Heart left ventricle (tissue), 13 donors: Measurements from ENCODE around the gene MORN5.

Experiments used
- CTCF ChIP-seq, 12 donors: fragments of 200-600 bp; sonication (generic) in 4 of 12; IDR thresholded peaks; one replicate each; pipeline versions ENCODE4 v1.5.0 to v1.8.0; 2018 to 2022; ENCODE audit warnings: antibody characterized with exemption in 12 of 12, mild to moderate bottlenecking in 5 of 12
- POLR2A ChIP-seq, 2 donors: fragments of 450-650 bp; IDR thresholded peaks; one replicate each; pipeline ENCODE4 v1.6.1; 2017; ENCODE audit warnings: antibody characterized with exemption in 2 of 2, mild to moderate bottlenecking in 2 of 2, moderate library complexity in 2 of 2
- donor health status: ischemic (EF 13 %, LVEDD 7.1; RV severe dilation, severe dysfunction).
- donor health status: DM: no; HTN: yes; CAD: no.
- donor health status: DM: no; HTN: no; CAD: no.
- donor health status: ischemic (EF 25% LVEDD 6.9; RV normal size, moderate dysfunction).
- donor health status: ischemic (EF 25% LVEDD 5.7; RV mildly dilated, moderate dysfunction).
- donor health status: ischemic (EF 35%, LVEDD 5.7; RV mildly dilated, moderate dysfunction).
- donor health status: nonischemic (EF 11% LVEDD 7.7; RV severe dilation, severe dysfunction).
- donor health status: DM: yes; HTN: yes; CAD: no.
- donor health status: PGD.
- donor health status: ischemic (EF 29% LVEDD 5.4; RV normal size, mild dysfunction).
- donor health status: nonischemic (EF 23%, LVEDD 6.1; RV moderate dilation, normal function).

GRCh38 chr9:122110100-122110833 is 49.4 kb upstream of the MORN5 start:
- TF ChIP-seq CTCF (IDR thresholded peaks at IDR 0.05) (no peak), POLR2A (IDR thresholded peaks at IDR 0.05) (no peak)
